ENCODE results near the gene DCAF8L1.
"Not testable (repeated sequence)": the region's sequence is repeated elsewhere in the genome, so short reads cannot be mapped to it uniquely, and the experiment has no call there.

Gene DCAF8L1

GRCh38 chrX:27981349-27981748 lies at the start of gene DCAF8L1:
Gene DCAF8L1, minus strand, starts transcription at chrX:27981449. Its CDS starts 115 bp downstream, at chrX:27981334.
- no peak for DNase-seq (ENCODE audit: low spot score)

- DNase-seq (ENCODE audit: low spot score), result no peak
Observed at GRCh38 chrX:28022371-28022770, 41.1 kb upstream of the DCAF8L1 start.

DNA sequence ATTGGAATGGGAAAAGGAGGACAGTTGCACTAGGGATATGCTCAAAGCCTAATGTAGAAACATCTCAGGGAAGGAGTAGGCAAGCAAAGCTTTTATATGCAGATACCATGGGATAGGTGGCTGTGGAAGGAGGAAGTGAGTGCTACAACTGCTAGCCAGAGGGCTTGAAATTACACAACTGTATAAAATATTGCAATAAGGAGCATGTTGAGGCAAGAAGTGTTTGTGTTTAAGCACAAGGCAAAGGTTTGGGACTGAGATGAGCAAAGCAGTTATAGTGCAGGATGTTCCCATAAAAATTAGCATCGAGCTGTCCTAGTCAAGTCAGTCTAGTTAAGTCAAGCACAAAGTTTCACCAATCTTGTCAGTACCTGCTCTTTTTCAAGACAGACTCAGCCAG lies 35.6 kb upstream of the DCAF8L1 start:
- DNase-seq (ENCODE audit: low spot score), result no peak

DNA sequence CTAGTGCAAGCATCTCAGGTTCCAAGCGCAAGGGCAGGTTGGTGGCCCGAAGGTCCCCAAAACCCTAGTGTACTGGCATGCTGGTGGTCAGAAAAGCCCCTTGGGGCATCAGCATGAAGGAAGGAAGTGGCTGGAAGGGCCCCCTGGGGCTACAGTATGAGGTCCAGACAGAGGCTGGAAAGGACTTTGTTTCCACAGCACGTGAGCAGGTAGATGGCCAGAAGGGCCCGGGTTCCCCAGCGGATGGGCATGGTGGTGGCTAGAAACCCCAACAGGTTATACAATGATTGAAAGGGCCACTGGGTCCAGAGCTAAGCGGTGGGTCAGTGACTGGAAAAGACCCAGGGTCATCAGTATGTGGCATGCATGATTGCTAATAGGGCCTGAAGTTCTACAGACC lies 34.7 kb upstream of the DCAF8L1 start:
- DNase-seq (ENCODE audit: low spot score), result no peak

GRCh38 chrX:28010875-28011274 lies 29.6 kb upstream of the DCAF8L1 start:
- DNase-seq (ENCODE audit: low spot score), result no peak

DNA sequence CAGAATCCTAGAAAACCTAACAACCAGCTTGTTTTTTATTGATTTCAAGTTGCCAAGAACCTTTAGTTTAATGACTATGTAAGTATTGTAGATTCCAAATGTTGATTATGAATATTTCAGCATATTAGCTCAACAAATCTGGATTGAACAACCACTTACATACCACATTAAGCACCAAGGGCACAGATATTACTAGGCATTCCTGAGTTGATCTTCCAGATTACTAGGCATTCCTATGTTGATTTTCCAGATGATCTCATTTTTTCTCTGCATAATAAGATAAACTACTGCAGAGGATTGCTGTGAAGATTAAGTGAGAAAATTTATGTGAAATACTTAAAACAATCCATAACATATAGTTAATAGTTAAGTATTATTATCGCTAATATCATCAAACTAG lies 17.4 kb upstream of the DCAF8L1 start:
- DNase-seq (ENCODE audit: low spot score), result no peak

- no peak for DNase-seq (ENCODE audit: low spot score)
Observed at GRCh38 chrX:27997622-27998021, 16.4 kb upstream of the DCAF8L1 start.

DNA sequence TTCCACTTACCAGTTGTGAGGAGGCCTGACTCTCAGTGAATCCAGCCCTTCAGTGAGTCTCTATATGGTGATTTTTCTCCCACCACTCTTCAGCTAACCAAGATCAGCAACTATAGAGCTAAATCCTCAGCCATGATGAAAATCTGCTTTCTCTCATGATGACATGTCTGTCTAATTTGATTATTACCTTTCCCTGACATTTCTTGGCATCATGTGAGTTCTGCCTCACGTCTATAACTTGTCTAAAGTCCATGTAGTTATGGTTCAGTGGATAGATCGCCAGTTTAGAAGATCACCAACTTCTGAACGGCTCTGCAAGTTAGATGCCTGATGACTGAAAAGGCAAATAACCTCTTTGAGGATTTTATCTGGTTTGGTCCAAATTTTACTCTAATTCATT lies 14.9 kb upstream of the DCAF8L1 start:
- DNase-seq (ENCODE audit: low spot score), result no peak

DNA sequence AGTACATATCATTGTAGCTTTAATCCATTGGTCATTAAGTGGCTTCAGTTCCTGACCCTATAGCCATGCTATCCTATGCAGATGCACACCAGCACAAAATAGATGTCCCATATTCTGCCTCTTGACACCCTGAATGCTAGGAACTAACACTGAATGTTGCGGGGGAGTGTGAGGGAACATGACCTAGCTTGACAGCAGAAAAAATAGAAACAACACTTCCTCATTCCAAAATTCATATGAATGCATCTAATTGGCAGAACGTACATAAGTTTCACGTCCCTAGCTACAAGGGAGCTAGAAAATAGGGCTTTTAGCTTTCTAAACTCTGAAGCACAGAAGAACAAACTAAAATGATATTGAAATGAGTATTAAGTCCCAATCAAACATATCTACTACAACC lies 14.4 kb upstream of the DCAF8L1 start:
- no peak for DNase-seq (ENCODE audit: low spot score)

- no peak for DNase-seq (ENCODE audit: low spot score)
Observed at GRCh38 chrX:27987862-27988646, 6.8 kb upstream of the DCAF8L1 start.

DNA sequence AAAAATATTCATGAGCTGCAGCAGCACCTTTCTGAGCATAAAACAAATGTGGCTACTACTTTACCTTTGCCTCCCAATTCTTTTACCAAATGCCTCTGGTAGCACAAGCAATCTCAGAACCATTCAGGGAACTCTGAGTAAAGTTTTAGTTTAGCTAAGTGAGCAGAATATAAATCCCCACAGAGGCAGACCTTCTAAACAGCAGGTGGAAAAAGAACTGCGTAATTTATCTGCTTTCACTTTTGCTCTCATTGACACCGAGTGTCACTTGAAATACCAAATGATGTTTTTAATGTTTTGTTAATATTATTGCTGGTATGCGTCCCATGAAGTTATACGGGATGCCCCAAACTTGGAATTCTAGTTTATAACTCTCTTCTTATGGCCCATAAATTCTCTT lies 4.3 kb downstream of the DCAF8L1 start:
- not testable (repeated sequence) for DNase-seq (ENCODE audit: low spot score)

- no peak for DNase-seq (ENCODE audit: low spot score)
Observed at GRCh38 chrX:27976284-27976683, 5.0 kb downstream of the DCAF8L1 start.

GRCh38 chrX:27968878-27969277 lies 12.4 kb downstream of the DCAF8L1 start:
- no peak for DNase-seq (ENCODE audit: low spot score)

DNA sequence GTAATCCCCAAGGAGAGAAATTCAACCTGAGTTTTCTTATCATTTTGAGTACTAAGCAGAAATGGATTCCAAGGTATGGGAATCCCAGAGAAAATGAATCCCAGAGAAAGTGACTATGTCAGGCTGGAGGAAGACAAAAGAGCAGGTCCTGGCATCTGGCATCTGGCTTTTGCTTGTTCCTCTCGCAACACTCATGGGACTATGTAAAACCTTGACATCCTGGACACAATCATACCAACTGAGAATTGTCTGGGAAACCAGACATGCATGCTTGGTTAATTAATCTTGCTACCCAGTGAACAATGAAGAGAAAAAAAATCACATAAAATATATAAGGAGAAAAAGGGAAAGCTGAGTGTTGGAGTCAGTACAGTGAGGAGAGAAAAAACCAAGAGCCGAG lies 12.9 kb downstream of the DCAF8L1 start:
- DNase-seq (ENCODE audit: low spot score), result no peak

- no peak for DNase-seq (ENCODE audit: low spot score)
Observed at GRCh38 chrX:27966955-27967354, 14.3 kb downstream of the DCAF8L1 start.

- no peak for DNase-seq (ENCODE audit: low spot score)
Observed at GRCh38 chrX:27966492-27966891, 14.8 kb downstream of the DCAF8L1 start.

GRCh38 chrX:27965348-27965747 lies 15.9 kb downstream of the DCAF8L1 start:
- DNase-seq (ENCODE audit: low spot score), result not testable (repeated sequence)

- no peak for DNase-seq (ENCODE audit: low spot score)
Observed at GRCh38 chrX:27964432-27964831, 16.8 kb downstream of the DCAF8L1 start.

DNA sequence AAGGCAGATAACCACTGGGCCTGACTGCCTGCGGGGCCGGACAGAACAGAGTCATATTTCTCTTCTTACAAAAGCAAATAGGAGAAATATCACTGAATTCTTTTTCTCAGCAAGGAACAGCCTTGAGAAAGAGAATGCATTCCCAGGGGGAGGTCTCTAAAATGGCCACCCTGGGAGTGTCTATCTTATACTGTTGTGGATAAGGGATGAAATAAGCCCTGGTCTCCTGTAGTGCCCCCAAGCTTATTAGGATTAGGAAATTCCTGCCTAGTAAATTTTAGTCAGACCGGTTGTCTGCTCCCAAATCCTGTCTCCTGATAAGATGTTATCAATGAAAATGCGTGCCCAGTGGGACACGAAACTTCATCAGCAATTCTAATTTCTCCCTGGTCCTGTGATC lies 20.8 kb downstream of the DCAF8L1 start:
- not testable (repeated sequence) for DNase-seq (ENCODE audit: low spot score)

DNA sequence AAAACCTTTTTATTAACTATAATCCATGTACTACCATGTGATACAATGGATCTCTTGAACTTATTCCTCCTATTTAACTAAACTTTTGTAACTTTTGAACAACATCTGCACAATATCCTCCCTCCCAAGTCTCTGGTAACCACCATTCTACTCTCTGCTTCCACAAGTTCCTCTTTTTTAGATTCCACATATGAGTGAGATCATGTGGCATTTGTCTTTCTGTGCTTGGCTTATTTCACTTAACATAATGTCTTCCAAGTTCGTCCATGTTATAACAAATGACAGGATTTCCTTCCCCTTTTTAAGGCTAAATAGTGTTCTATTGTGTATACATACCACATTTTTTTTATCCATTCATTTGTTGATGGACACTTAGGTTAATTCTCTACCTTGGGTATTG lies 28.1 kb downstream of the DCAF8L1 start:
- DNase-seq (ENCODE audit: low spot score), result no peak

DNA sequence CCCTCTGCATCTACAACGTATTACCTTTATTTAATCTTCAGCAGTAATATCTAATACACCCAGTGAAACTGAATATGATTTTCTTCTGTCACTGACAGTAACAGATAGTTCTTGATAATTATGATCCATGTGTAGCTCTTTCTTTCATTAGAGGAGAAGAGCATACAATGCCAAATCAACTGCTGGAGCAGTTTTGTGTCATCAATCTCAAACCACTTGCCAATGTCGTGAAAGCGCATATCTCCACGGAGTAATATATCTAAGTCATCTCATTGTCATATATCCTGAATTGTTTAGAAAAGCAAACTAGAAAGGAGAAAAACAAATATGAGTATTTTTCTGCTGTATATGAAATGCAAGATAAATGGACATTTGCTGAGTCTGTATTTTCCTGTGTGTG lies 47.9 kb downstream of the DCAF8L1 start:
- no peak for DNase-seq (ENCODE audit: low spot score)
